Esophagus squamous epithelium (tissue), 4 donors: Measurements from ENCODE around the gene MCOLN1.

ENCODE experiments used
- POLR2A ChIP-seq, 4 donors: fragments of 450-650 bp; IDR thresholded peaks; one replicate each; pipeline ENCODE4 v1.6.1; 2017; ENCODE audit warnings: antibody characterized with exemption in 4 of 4, mild to moderate bottlenecking in 4 of 4, moderate library complexity in 3 of 4
- TF ChIP-seq, protein P1 (sequence below), 6 experiments: fragments of 450-650 bp in 4 of 6; fragments of 200-600 bp in 2 of 6; sonication (generic) in 2 of 6; IDR thresholded peaks; one replicate each; pipeline ENCODE4 v1.5.1; 2016 to 2019; ENCODE audit warnings: antibody characterized with exemption in 6 of 6, mild to moderate bottlenecking in 4 of 6, moderate library complexity in 4 of 6

DNA sequence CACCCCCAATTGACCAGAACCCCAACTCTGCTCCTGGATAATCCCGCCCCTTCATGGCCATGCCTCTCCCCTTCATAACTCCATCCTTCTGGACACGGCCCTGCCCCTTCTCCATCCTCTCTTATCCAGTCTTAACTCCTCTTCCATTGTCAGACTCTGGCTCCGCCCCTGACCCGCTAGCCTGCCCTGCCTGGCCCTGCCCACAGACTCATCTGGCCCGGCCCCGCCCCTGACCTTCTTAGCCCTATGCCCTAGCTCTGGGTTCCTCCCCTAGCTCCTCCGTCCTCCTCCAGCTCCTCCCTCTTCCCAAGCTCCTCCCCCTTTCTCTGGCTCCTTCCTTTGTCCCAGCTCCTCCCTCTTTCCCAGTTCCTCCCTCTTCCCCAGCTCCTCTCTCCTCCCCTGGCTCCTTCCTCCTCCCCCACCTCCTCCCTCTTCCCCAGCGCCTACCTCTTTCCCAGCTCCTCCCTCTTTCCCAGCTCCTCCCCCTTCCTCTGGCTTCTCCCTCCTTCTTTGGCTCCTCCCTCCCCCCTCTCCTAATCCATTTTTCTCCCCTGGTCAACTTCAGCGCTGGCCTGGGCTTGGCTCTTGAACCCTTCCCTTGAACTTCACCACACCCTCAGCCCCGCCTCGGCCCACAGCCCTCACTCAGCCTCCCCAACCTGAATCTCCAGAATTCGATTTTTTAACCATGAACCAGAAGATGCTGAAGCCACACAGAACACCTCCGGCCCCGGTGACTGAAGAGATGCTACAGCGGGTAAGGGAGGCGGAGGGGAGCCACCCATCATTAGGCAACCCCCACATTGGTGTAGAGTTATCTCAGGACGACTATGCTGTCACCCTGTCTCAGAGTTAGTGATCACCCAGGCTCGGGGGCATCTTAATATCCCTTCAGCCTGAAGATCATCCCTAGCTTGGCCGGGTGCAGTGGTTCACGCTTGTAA, 15.8 kb upstream of the MCOLN1 start:
- TF ChIP-seq, protein P1, sequence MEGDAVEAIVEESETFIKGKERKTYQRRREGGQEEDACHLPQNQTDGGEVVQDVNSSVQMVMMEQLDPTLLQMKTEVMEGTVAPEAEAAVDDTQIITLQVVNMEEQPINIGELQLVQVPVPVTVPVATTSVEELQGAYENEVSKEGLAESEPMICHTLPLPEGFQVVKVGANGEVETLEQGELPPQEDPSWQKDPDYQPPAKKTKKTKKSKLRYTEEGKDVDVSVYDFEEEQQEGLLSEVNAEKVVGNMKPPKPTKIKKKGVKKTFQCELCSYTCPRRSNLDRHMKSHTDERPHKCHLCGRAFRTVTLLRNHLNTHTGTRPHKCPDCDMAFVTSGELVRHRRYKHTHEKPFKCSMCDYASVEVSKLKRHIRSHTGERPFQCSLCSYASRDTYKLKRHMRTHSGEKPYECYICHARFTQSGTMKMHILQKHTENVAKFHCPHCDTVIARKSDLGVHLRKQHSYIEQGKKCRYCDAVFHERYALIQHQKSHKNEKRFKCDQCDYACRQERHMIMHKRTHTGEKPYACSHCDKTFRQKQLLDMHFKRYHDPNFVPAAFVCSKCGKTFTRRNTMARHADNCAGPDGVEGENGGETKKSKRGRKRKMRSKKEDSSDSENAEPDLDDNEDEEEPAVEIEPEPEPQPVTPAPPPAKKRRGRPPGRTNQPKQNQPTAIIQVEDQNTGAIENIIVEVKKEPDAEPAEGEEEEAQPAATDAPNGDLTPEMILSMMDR (IDR thresholded peaks at IDR 0.05), result no peak
- TF ChIP-seq POLR2A (IDR thresholded peaks at IDR 0.05), result no peak
